Measurements from ENCODE around the gene IDH2.

The IDH2 gene

GRCh38 chr15:90056529-90056928 is 45.7 kb downstream of the IDH2 start:
- Histone ChIP-seq H3K4me3 (ENCODE audit: low read length in 2 of 2) (no peak overlapping the region), H3K36me3 (ENCODE audit: control insufficient read depth in 2 of 2, insufficient read depth in 2 of 2, low read length in 2 of 2) (no peaks in the 10 kb centered on the region), H3K4me1 (ENCODE audit: control insufficient read depth in 2 of 2, insufficient read depth in 2 of 2, low read length in 2 of 2) (peaks cover 24 to 28% of the 10 kb centered on the region in 2 donors), H3K27ac (ENCODE audit: low read depth in 2 of 2, low read length in 2 of 2) (no peak overlapping the region), H3K9ac (ENCODE audit: low read depth in 1 of 2, low read length in 2 of 2) (no peak overlapping the region), H3K9me3 (ENCODE audit: control insufficient read depth in 2 of 2, low read length in 2 of 2) (no peaks in the 10 kb centered on the region), H3K27me3 (ENCODE audit: control insufficient read depth in 2 of 2, insufficient read depth in 2 of 2, low read length in 2 of 2) (no peaks in the 10 kb centered on the region)

- Histone ChIP-seq H3K27ac (ENCODE audit: low read depth in 2 of 2, low read length in 2 of 2) (no peak overlapping the region), H3K4me3 (ENCODE audit: low read length in 2 of 2) (no peak overlapping the region), H3K4me1 (ENCODE audit: control insufficient read depth in 2 of 2, insufficient read depth in 2 of 2, low read length in 2 of 2) (peaks cover 16 to 19% of the 10 kb centered on the region in 2 donors), H3K9ac (ENCODE audit: low read depth in 1 of 2, low read length in 2 of 2) (no peak overlapping the region), H3K9me3 (ENCODE audit: control insufficient read depth in 2 of 2, low read length in 2 of 2) (no peaks in the 10 kb centered on the region), H3K27me3 (ENCODE audit: control insufficient read depth in 2 of 2, insufficient read depth in 2 of 2, low read length in 2 of 2) (no peaks in the 10 kb centered on the region), H3K36me3 (ENCODE audit: control insufficient read depth in 2 of 2, insufficient read depth in 2 of 2, low read length in 2 of 2) (no peaks in the 10 kb centered on the region)
Measured at GRCh38 chr15:90055182-90055581, 47.1 kb downstream of the IDH2 start.

GRCh38 chr15:90054618-90055097 is 47.6 kb downstream of the IDH2 start:
- H3K9ac ChIP-seq (ENCODE audit: low read depth in 1 of 2, low read length in 2 of 2) = no peak overlapping the region
- no peaks in the 10 kb centered on the region for H3K27me3 ChIP-seq (ENCODE audit: control insufficient read depth in 2 of 2, insufficient read depth in 2 of 2, low read length in 2 of 2)
- H3K4me1 ChIP-seq (ENCODE audit: control insufficient read depth in 2 of 2, insufficient read depth in 2 of 2, low read length in 2 of 2) = peaks cover 11 to 17% of the 10 kb centered on the region in 2 donors
- no peaks in the 10 kb centered on the region for H3K36me3 ChIP-seq (ENCODE audit: control insufficient read depth in 2 of 2, insufficient read depth in 2 of 2, low read length in 2 of 2)
- no peak overlapping the region for H3K4me3 ChIP-seq (ENCODE audit: low read length in 2 of 2)
- no peak overlapping the region for H3K27ac ChIP-seq (ENCODE audit: low read depth in 2 of 2, low read length in 2 of 2)
- no peaks in the 10 kb centered on the region for H3K9me3 ChIP-seq (ENCODE audit: control insufficient read depth in 2 of 2, low read length in 2 of 2)

GRCh38 chr15:90053685-90054466 is 48.4 kb downstream of the IDH2 start:
- no peak overlapping the region for H3K27ac ChIP-seq (ENCODE audit: low read depth in 2 of 2, low read length in 2 of 2)
- no peaks in the 10 kb centered on the region for H3K36me3 ChIP-seq (ENCODE audit: control insufficient read depth in 2 of 2, insufficient read depth in 2 of 2, low read length in 2 of 2)
- H3K4me1 ChIP-seq (ENCODE audit: control insufficient read depth in 2 of 2, insufficient read depth in 2 of 2, low read length in 2 of 2) = peaks cover 3 to 9% of the 10 kb centered on the region in 2 donors
- no peak overlapping the region for H3K4me3 ChIP-seq (ENCODE audit: low read length in 2 of 2)
- no peaks in the 10 kb centered on the region for H3K9me3 ChIP-seq (ENCODE audit: control insufficient read depth in 2 of 2, low read length in 2 of 2)
- H3K9ac ChIP-seq (ENCODE audit: low read depth in 1 of 2, low read length in 2 of 2) = no peak overlapping the region
- no peaks in the 10 kb centered on the region for H3K27me3 ChIP-seq (ENCODE audit: control insufficient read depth in 2 of 2, insufficient read depth in 2 of 2, low read length in 2 of 2)

- no peak overlapping the region for H3K9ac ChIP-seq (ENCODE audit: low read depth in 1 of 2, low read length in 2 of 2)
- no peak overlapping the region for H3K4me3 ChIP-seq (ENCODE audit: low read length in 2 of 2)
- no peaks in the 10 kb centered on the region for H3K27me3 ChIP-seq (ENCODE audit: control insufficient read depth in 2 of 2, insufficient read depth in 2 of 2, low read length in 2 of 2)
- no peaks in the 10 kb centered on the region for H3K9me3 ChIP-seq (ENCODE audit: control insufficient read depth in 2 of 2, low read length in 2 of 2)
- H3K4me1 ChIP-seq (ENCODE audit: control insufficient read depth in 2 of 2, insufficient read depth in 2 of 2, low read length in 2 of 2) = peaks cover 14 to 15% of the 10 kb centered on the region in 2 donors
- no peaks in the 10 kb centered on the region for H3K36me3 ChIP-seq (ENCODE audit: control insufficient read depth in 2 of 2, insufficient read depth in 2 of 2, low read length in 2 of 2)
- H3K27ac ChIP-seq (ENCODE audit: low read depth in 2 of 2, low read length in 2 of 2) = no peak overlapping the region
Measured at GRCh38 chr15:90051874-90052273, 50.4 kb downstream of the IDH2 start.

GRCh38 chr15:90049666-90050604 is 52.3 kb downstream of the IDH2 start:
- Histone ChIP-seq H3K9ac (ENCODE audit: low read depth in 1 of 2, low read length in 2 of 2) (no peak overlapping the region), H3K4me3 (ENCODE audit: low read length in 2 of 2) (no peak overlapping the region), H3K27me3 (ENCODE audit: control insufficient read depth in 2 of 2, insufficient read depth in 2 of 2, low read length in 2 of 2) (no peaks in the 10 kb centered on the region), H3K9me3 (ENCODE audit: control insufficient read depth in 2 of 2, low read length in 2 of 2) (no peaks in the 10 kb centered on the region), H3K27ac (ENCODE audit: low read depth in 2 of 2, low read length in 2 of 2) (no peak overlapping the region), H3K36me3 (ENCODE audit: control insufficient read depth in 2 of 2, insufficient read depth in 2 of 2, low read length in 2 of 2) (no peaks in the 10 kb centered on the region), H3K4me1 (ENCODE audit: control insufficient read depth in 2 of 2, insufficient read depth in 2 of 2, low read length in 2 of 2) (peaks cover 26 to 27% of the 10 kb centered on the region in 2 donors)

GRCh38 chr15:90049030-90049429 is 53.2 kb downstream of the IDH2 start:
- Histone ChIP-seq H3K36me3 (ENCODE audit: control insufficient read depth in 2 of 2, insufficient read depth in 2 of 2, low read length in 2 of 2) (no peaks in the 10 kb centered on the region), H3K4me1 (ENCODE audit: control insufficient read depth in 2 of 2, insufficient read depth in 2 of 2, low read length in 2 of 2) (peaks cover 23 to 24% of the 10 kb centered on the region in 2 donors), H3K4me3 (ENCODE audit: low read length in 2 of 2) (no peak overlapping the region), H3K9ac (ENCODE audit: low read depth in 1 of 2, low read length in 2 of 2) (no peak overlapping the region), H3K27ac (ENCODE audit: low read depth in 2 of 2, low read length in 2 of 2) (no peak overlapping the region), H3K27me3 (ENCODE audit: control insufficient read depth in 2 of 2, insufficient read depth in 2 of 2, low read length in 2 of 2) (no peaks in the 10 kb centered on the region), H3K9me3 (ENCODE audit: control insufficient read depth in 2 of 2, low read length in 2 of 2) (no peaks in the 10 kb centered on the region)

GRCh38 chr15:90047956-90048575 is 54.2 kb downstream of the IDH2 start:
- H3K4me1 ChIP-seq (ENCODE audit: control insufficient read depth in 2 of 2, insufficient read depth in 2 of 2, low read length in 2 of 2) = peaks cover 23 to 24% of the 10 kb centered on the region in 2 donors
- no peaks in the 10 kb centered on the region for H3K27me3 ChIP-seq (ENCODE audit: control insufficient read depth in 2 of 2, insufficient read depth in 2 of 2, low read length in 2 of 2)
- H3K9me3 ChIP-seq (ENCODE audit: control insufficient read depth in 2 of 2, low read length in 2 of 2) = no peaks in the 10 kb centered on the region
- H3K4me3 ChIP-seq (ENCODE audit: low read length in 2 of 2) = no peak overlapping the region
- H3K27ac ChIP-seq (ENCODE audit: low read depth in 2 of 2, low read length in 2 of 2) = no peak overlapping the region
- H3K9ac ChIP-seq (ENCODE audit: low read depth in 1 of 2, low read length in 2 of 2) = no peak overlapping the region
- H3K36me3 ChIP-seq (ENCODE audit: control insufficient read depth in 2 of 2, insufficient read depth in 2 of 2, low read length in 2 of 2) = no peaks in the 10 kb centered on the region

GRCh38 chr15:90046911-90047392 is 55.3 kb downstream of the IDH2 start:
- peak overlapping the region; percentile 80 to 89 for H3K27ac ChIP-seq (ENCODE audit: low read depth in 2 of 2, low read length in 2 of 2)
- peak overlapping the region; percentile 0 to 55 for H3K9ac ChIP-seq (ENCODE audit: low read depth in 1 of 2, low read length in 2 of 2)
- peak overlapping the region in 1 of 2 donors; percentile 24 for H3K4me3 ChIP-seq (ENCODE audit: low read length in 2 of 2)
- peaks cover 0 to 4% of the 10 kb centered on the region in 2 donors for H3K36me3 ChIP-seq (ENCODE audit: control insufficient read depth in 2 of 2, insufficient read depth in 2 of 2, low read length in 2 of 2)
- peaks cover 23 to 24% of the 10 kb centered on the region in 2 donors for H3K4me1 ChIP-seq (ENCODE audit: control insufficient read depth in 2 of 2, insufficient read depth in 2 of 2, low read length in 2 of 2)
- H3K9me3 ChIP-seq (ENCODE audit: control insufficient read depth in 2 of 2, low read length in 2 of 2) = no peaks in the 10 kb centered on the region
- no peaks in the 10 kb centered on the region for H3K27me3 ChIP-seq (ENCODE audit: control insufficient read depth in 2 of 2, insufficient read depth in 2 of 2, low read length in 2 of 2)

Data from mucosa of rectum (tissue), 2 donors.